ENCODE results near the gene RAB10.

The RAB10 gene

GRCh38 chr2:26168785-26169184 lies 134.9 kb downstream of the RAB10 start:
- Histone ChIP-seq H3K27me3 (ENCODE audit: low read depth, low read length) (no peaks in the 10 kb centered on the region), H3K4me1 (ENCODE audit: low read length) (no peaks in the 10 kb centered on the region), H3K36me3 (replicated peaks; ENCODE audit: low read depth, low read length) (no peaks in the 10 kb centered on the region), H2AFZ (ENCODE audit: low read depth, low read length) (no peak overlapping the region), H3K79me2 (ENCODE audit: low read length) (no peaks in the 10 kb centered on the region), H3K4me2 (ENCODE audit: low read length) (no peak overlapping the region), H4K20me1 (ENCODE audit: insufficient read depth, low read length) (no peaks in the 10 kb centered on the region), H3K9me3 (ENCODE audit: insufficient read depth, low read length) (no peaks in the 10 kb centered on the region), H3K4me3 (ENCODE audit: low read length) (no peak overlapping the region), H3K27ac (ENCODE audit: low read length) (no peak overlapping the region), H3K9ac (ENCODE audit: low read length) (no peak overlapping the region)
- TF ChIP-seq EZH2phosphoT487 (IDR thresholded peaks at IDR 0.05; ENCODE audit: low read depth) (no peak), CTCF (IDR thresholded peaks at IDR 0.05; ENCODE audit: low read depth, low read length) (no peak)

DNA sequence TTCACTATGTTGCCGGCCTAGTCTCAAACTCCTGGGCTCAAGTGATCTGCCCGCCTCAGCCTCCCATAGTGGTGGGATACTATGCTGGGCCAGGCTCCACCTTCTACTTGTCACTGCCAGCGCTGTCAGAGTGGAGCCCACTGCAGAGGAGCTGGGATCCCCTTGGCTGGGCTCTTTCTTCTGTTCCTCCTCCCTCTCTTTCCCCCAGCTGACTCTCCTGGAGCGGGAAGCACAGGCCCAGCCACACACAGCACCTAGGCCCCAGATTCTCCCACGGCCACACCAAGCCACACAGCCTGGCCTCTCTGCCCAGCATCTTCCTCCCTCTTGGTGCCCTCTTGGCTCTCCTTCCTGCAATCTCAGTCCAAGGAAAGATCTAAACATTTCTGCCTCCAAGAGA lies 135.3 kb downstream of the RAB10 start:
- Histone ChIP-seq H4K20me1 (ENCODE audit: insufficient read depth, low read length) (no peaks in the 10 kb centered on the region), H3K4me1 (ENCODE audit: low read length) (no peaks in the 10 kb centered on the region), H3K9ac (ENCODE audit: low read length) (no peak overlapping the region), H3K79me2 (ENCODE audit: low read length) (no peaks in the 10 kb centered on the region), H3K4me3 (ENCODE audit: low read length) (no peak overlapping the region), H3K36me3 (replicated peaks; ENCODE audit: low read depth, low read length) (no peaks in the 10 kb centered on the region), H3K4me2 (ENCODE audit: low read length) (no peak overlapping the region), H3K9me3 (ENCODE audit: insufficient read depth, low read length) (no peaks in the 10 kb centered on the region), H3K27ac (ENCODE audit: low read length) (no peak overlapping the region), H2AFZ (ENCODE audit: low read depth, low read length) (no peak overlapping the region), H3K27me3 (ENCODE audit: low read depth, low read length) (no peaks in the 10 kb centered on the region)
- TF ChIP-seq EZH2phosphoT487 (IDR thresholded peaks at IDR 0.05; ENCODE audit: low read depth) (no peak), CTCF (IDR thresholded peaks at IDR 0.05; ENCODE audit: low read depth, low read length) (no peak)

DNA sequence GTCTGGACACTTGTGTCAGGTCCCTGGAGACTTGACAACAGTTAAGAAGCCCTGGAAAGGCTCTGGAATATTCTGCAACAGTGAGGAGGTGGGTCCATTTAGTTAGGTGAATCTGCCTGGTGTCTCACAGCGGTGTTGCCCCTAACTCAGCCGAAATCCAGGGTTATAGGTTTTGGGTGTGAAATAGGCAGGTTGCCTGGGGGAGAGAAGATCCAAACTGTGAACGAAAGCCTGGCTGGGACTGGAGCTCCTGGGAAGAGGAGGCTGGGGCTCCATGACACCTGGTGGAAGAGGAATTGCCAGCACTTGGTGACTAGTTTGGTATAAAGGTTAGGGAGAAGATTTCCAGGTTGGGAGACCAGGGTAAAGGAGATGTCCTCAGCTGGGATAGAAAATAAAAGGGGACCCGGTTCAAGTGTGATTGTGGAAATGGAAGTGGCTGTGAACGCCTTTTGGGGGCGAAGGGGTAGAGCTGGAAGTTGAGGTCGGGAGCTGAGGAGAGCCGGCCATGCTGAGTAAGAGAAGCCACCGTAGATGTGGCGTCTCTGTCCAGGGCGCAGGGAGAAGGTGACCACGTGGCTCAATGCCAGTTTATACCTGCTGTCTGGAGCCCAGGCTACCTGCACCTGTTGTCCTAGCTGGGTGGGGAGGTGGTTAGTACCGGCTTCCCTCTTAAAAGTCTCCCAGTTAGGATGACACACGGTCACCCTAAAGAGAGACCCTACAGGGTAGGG lies 136.0 kb downstream of the RAB10 start:
- no peak overlapping the region for H2AFZ ChIP-seq (ENCODE audit: low read depth, low read length)
- H3K36me3 ChIP-seq (replicated peaks; ENCODE audit: low read depth, low read length): no peaks in the 10 kb centered on the region
- no peaks in the 10 kb centered on the region for H4K20me1 ChIP-seq (ENCODE audit: insufficient read depth, low read length)
- no peaks in the 10 kb centered on the region for H3K9me3 ChIP-seq (ENCODE audit: insufficient read depth, low read length)
- no peak overlapping the region for H3K4me3 ChIP-seq (ENCODE audit: low read length)
- H3K4me1 ChIP-seq (ENCODE audit: low read length): peaks cover 2% of the 10 kb centered on the region; the same call in 1 of the 2 replicates
- H3K4me2 ChIP-seq (ENCODE audit: low read length): no peak overlapping the region
- H3K79me2 ChIP-seq (ENCODE audit: low read length): no peaks in the 10 kb centered on the region
- no peak overlapping the region for H3K27ac ChIP-seq (ENCODE audit: low read length)
- no peak overlapping the region for H3K9ac ChIP-seq (ENCODE audit: low read length)
- no peaks in the 10 kb centered on the region for H3K27me3 ChIP-seq (ENCODE audit: low read depth, low read length)
- no peak for TF ChIP-seq EZH2phosphoT487 (IDR thresholded peaks at IDR 0.05; ENCODE audit: low read depth)
- no peak for TF ChIP-seq CTCF (IDR thresholded peaks at IDR 0.05; ENCODE audit: low read depth, low read length)

DNA sequence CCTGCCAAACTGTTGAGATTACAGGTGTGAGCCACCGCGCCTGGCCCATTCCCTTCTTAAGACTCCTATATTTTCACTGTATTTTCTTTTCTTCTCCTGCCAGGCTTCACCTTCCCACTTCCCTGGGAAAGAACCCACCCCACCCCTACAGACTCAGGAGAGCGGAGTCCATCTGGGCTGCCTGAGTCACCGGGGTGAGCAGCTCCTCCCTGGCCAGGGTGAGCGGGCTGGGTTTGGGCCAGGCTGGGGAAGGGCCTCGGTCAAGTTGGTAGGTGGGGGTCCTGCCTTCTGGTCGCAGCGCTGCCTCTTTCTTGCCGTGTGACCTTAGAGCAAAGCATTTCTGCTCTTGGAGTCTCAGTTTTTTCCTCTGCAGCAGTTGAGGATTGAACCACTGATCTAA lies 136.9 kb downstream of the RAB10 start:
- Histone ChIP-seq H3K9me3 (ENCODE audit: insufficient read depth, low read length) (no peaks in the 10 kb centered on the region), H3K9ac (ENCODE audit: low read length) (no peak overlapping the region)
- no peak for TF ChIP-seq CTCF (IDR thresholded peaks at IDR 0.05; ENCODE audit: low read depth, low read length)
- no peak for TF ChIP-seq EZH2phosphoT487 (IDR thresholded peaks at IDR 0.05; ENCODE audit: low read depth)

More for the DNA sequence above, 136.9 kb downstream of the RAB10 start:
- H2AFZ ChIP-seq (ENCODE audit: low read depth, low read length): no peak overlapping the region
- no peaks in the 10 kb centered on the region for H3K36me3 ChIP-seq (replicated peaks; ENCODE audit: low read depth, low read length)
- no peak overlapping the region for H3K4me3 ChIP-seq (ENCODE audit: low read length)
- H3K27ac ChIP-seq (ENCODE audit: low read length): no peak overlapping the region
- H4K20me1 ChIP-seq (ENCODE audit: insufficient read depth, low read length): no peaks in the 10 kb centered on the region
- H3K79me2 ChIP-seq (ENCODE audit: low read length): no peaks in the 10 kb centered on the region
- peaks cover 12% of the 10 kb centered on the region for H3K4me1 ChIP-seq (ENCODE audit: low read length)
- H3K27me3 ChIP-seq (ENCODE audit: low read depth, low read length): no peaks in the 10 kb centered on the region
- no peak overlapping the region for H3K4me2 ChIP-seq (ENCODE audit: low read length)
